Chondrocyte (in vitro differentiated cells): ENCODE results near the gene ATG7. TPM values are rescaled to one million over a fixed set of nuclear protein-coding genes. Genes with fewer than 3 reads are reported as not detected.

ENCODE experiments used
- DNase-seq: peaks from one replicate; pipeline ENCODE4 v3.0.0; 2021; ENCODE audit warnings: mixed read lengths, low spot score
- H3K27ac Mint-ChIP-seq: one replicate; pipeline ENCODE4 v1.8.0; 2021; ENCODE audit warnings: mild to moderate bottlenecking, moderate library complexity, mixed read lengths; ENCODE audit not compliant: unreplicated experiment
- H3K27me3 Mint-ChIP-seq: 2 replicates; pipeline ENCODE4 v1.8.0; 2021; ENCODE audit warnings: low read depth, mixed read lengths
- H3K36me3 Mint-ChIP-seq: 2 replicates; pipeline ENCODE4 v1.8.0; 2021; ENCODE audit warnings: low read depth, mixed read lengths
- H3K4me1 Mint-ChIP-seq: 2 replicates; pipeline ENCODE4 v1.8.0; 2021; ENCODE audit warnings: low read depth, mild to moderate bottlenecking, mixed read lengths
- H3K4me3 Mint-ChIP-seq: one replicate; pipeline ENCODE4 v1.8.0; 2021; ENCODE audit warnings: mild to moderate bottlenecking, moderate library complexity, mixed read lengths; ENCODE audit not compliant: unreplicated experiment
- H3K9me3 Mint-ChIP-seq: 2 replicates; pipeline ENCODE4 v1.8.0; 2021; ENCODE audit warnings: low read depth, mixed read lengths
- CTCF ChIP-seq: fragments of 200-600 bp; sonication (generic); IDR thresholded peaks from 2 replicates; pipeline ENCODE4 v1.5.0; 2021; ENCODE audit warnings: antibody characterized with exemption, mild to moderate bottlenecking, moderate library complexity
- total RNA-seq: library from RNA; stranded (reverse); gene quantifications from 3 replicates; pipeline ENCODE4 v1.2.1, GENCODE V29; 2021

The ATG7 gene
- total RNA-seq, 1 donor from 2014 or later, result 27.4 TPM

GRCh38 chr3:11364181-11364580 lies 92.0 kb downstream of the ATG7 start:
- Mint-ChIP-seq H3K27ac (no peak overlapping the region), H3K36me3 (peaks cover 26% of the 10 kb centered on the region), H3K4me1 (peaks cover 13% of the 10 kb centered on the region), H3K9me3 (no peaks in the 10 kb centered on the region), H3K27me3 (no peaks in the 10 kb centered on the region), H3K4me3 (no peak overlapping the region)
- no peak for TF ChIP-seq CTCF
- no peak for DNase-seq

- no peak for DNase-seq
Observed at GRCh38 chr3:11367143-11367693, 95.0 kb downstream of the ATG7 start.

GRCh38 chr3:11370191-11370590 lies 98.0 kb downstream of the ATG7 start:
- no peak for DNase-seq
- Mint-ChIP-seq H3K4me3 (no peak overlapping the region), H3K36me3 (peaks cover 11% of the 10 kb centered on the region), H3K4me1 (peaks cover 19% of the 10 kb centered on the region), H3K27me3 (no peaks in the 10 kb centered on the region), H3K9me3 (no peaks in the 10 kb centered on the region), H3K27ac (no peak overlapping the region)
- no peak for TF ChIP-seq CTCF

More at GRCh38 chr3:11367143-11367693, 95.0 kb downstream of the ATG7 start:
- Mint-ChIP-seq H3K36me3 (peaks cover 19% of the 10 kb centered on the region), H3K27me3 (no peaks in the 10 kb centered on the region), H3K9me3 (no peaks in the 10 kb centered on the region), H3K4me3 (no peak overlapping the region), H3K27ac (peak overlapping the region; percentile 15), H3K4me1 (peaks cover 19% of the 10 kb centered on the region)
- no peak for TF ChIP-seq CTCF

GRCh38 chr3:11370966-11371365 lies 98.8 kb downstream of the ATG7 start:
- Mint-ChIP-seq H3K9me3 (no peaks in the 10 kb centered on the region), H3K4me1 (peaks cover 19% of the 10 kb centered on the region), H3K4me3 (no peak overlapping the region), H3K27me3 (no peaks in the 10 kb centered on the region), H3K27ac (no peak overlapping the region), H3K36me3 (peaks cover 6% of the 10 kb centered on the region)
- no peak for TF ChIP-seq CTCF
- no peak for DNase-seq

- DNase-seq, result no peak
- Mint-ChIP-seq H3K27me3 (no peaks in the 10 kb centered on the region), H3K4me1 (peaks cover 15% of the 10 kb centered on the region), H3K9me3 (no peaks in the 10 kb centered on the region), H3K4me3 (no peak overlapping the region), H3K36me3 (peaks cover 3% of the 10 kb centered on the region), H3K27ac (no peak overlapping the region)
- TF ChIP-seq CTCF, result no peak
Observed at GRCh38 chr3:11371747-11372146, 99.5 kb downstream of the ATG7 start.
